ENCODE data around the gene MARK3.
A peak's percentile ranks its signal among the peaks of the same experiment; 100 is the strongest.

MARK3 gene

GRCh38 chr14:103476065-103476464 lies 90.8 kb downstream of the MARK3 start:
- DNase-seq (ENCODE audit: low read depth in 1 of 2, low spot score in 1 of 2): no peak
- TF ChIP-seq POLR2AphosphoS5 (IDR thresholded peaks at IDR 0.05; ENCODE audit: low read depth): no peak
- no peak for TF ChIP-seq SPI1 (IDR thresholded peaks at IDR 0.05; ENCODE audit: borderline replicate concordance, low read depth)
- TF ChIP-seq, protein P1, sequence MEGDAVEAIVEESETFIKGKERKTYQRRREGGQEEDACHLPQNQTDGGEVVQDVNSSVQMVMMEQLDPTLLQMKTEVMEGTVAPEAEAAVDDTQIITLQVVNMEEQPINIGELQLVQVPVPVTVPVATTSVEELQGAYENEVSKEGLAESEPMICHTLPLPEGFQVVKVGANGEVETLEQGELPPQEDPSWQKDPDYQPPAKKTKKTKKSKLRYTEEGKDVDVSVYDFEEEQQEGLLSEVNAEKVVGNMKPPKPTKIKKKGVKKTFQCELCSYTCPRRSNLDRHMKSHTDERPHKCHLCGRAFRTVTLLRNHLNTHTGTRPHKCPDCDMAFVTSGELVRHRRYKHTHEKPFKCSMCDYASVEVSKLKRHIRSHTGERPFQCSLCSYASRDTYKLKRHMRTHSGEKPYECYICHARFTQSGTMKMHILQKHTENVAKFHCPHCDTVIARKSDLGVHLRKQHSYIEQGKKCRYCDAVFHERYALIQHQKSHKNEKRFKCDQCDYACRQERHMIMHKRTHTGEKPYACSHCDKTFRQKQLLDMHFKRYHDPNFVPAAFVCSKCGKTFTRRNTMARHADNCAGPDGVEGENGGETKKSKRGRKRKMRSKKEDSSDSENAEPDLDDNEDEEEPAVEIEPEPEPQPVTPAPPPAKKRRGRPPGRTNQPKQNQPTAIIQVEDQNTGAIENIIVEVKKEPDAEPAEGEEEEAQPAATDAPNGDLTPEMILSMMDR (IDR thresholded peaks at IDR 0.05; ENCODE audit: insufficient read depth, low read length): no peak
- TF ChIP-seq GABPA (IDR thresholded peaks at IDR 0.05; ENCODE audit: low read depth): no peak
- TF ChIP-seq, protein P2, sequence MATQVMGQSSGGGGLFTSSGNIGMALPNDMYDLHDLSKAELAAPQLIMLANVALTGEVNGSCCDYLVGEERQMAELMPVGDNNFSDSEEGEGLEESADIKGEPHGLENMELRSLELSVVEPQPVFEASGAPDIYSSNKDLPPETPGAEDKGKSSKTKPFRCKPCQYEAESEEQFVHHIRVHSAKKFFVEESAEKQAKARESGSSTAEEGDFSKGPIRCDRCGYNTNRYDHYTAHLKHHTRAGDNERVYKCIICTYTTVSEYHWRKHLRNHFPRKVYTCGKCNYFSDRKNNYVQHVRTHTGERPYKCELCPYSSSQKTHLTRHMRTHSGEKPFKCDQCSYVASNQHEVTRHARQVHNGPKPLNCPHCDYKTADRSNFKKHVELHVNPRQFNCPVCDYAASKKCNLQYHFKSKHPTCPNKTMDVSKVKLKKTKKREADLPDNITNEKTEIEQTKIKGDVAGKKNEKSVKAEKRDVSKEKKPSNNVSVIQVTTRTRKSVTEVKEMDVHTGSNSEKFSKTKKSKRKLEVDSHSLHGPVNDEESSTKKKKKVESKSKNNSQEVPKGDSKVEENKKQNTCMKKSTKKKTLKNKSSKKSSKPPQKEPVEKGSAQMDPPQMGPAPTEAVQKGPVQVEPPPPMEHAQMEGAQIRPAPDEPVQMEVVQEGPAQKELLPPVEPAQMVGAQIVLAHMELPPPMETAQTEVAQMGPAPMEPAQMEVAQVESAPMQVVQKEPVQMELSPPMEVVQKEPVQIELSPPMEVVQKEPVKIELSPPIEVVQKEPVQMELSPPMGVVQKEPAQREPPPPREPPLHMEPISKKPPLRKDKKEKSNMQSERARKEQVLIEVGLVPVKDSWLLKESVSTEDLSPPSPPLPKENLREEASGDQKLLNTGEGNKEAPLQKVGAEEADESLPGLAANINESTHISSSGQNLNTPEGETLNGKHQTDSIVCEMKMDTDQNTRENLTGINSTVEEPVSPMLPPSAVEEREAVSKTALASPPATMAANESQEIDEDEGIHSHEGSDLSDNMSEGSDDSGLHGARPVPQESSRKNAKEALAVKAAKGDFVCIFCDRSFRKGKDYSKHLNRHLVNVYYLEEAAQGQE (IDR thresholded peaks at IDR 0.05; ENCODE audit: insufficient replicate concordance, low read depth): no peak
- Histone ChIP-seq H3K27ac (replicated peaks) (no peak overlapping the region), H3K4me3 (replicated peaks; ENCODE audit: insufficient read depth, low read length) (no peak overlapping the region), H3K27me3 (ENCODE audit: insufficient read depth, poor library complexity, severe bottlenecking) (no peaks in the 10 kb centered on the region)

GRCh38 chr14:103476631-103477030 lies 91.4 kb downstream of the MARK3 start:
- DNase-seq (ENCODE audit: low read depth in 1 of 2, low spot score in 1 of 2): no peak
- Histone ChIP-seq H3K27ac (replicated peaks) (no peak overlapping the region), H3K4me3 (replicated peaks; ENCODE audit: insufficient read depth, low read length) (no peak overlapping the region), H3K27me3 (ENCODE audit: insufficient read depth, poor library complexity, severe bottlenecking) (no peaks in the 10 kb centered on the region)
- TF ChIP-seq, protein P1 (IDR thresholded peaks at IDR 0.05; ENCODE audit: insufficient read depth, low read length): no peak
- TF ChIP-seq SPI1 (IDR thresholded peaks at IDR 0.05; ENCODE audit: borderline replicate concordance, low read depth) (no peak), GABPA (IDR thresholded peaks at IDR 0.05; ENCODE audit: low read depth) (no peak), POLR2AphosphoS5 (IDR thresholded peaks at IDR 0.05; ENCODE audit: low read depth) (no peak)
- TF ChIP-seq, protein P2 (IDR thresholded peaks at IDR 0.05; ENCODE audit: insufficient replicate concordance, low read depth): no peak

DNA sequence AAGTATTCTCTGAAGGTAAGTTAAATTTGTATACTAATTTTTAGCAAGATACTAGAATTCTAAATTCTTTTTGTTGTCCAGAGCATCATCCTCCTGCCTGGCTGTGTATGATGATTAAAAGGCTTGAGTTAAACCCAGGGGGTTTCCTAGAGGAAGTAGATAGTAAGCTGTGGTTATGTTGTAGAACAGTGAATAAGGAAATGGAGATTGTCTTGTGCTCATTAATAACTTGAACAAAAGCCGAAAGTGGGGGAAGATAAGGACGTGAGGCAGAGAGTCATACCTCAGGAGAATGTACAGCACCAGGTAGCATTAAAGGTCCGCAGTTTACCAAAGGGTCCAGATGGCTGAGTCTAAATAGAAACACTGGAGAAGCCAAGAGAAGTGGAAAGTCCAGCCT lies 95.4 kb downstream of the MARK3 start:
- Histone ChIP-seq H3K27me3 (ENCODE audit: insufficient read depth, poor library complexity, severe bottlenecking) (no peaks in the 10 kb centered on the region), H3K4me3 (replicated peaks; ENCODE audit: insufficient read depth, low read length) (no peak overlapping the region), H3K27ac (replicated peaks) (no peak overlapping the region)
- no peak for DNase-seq (ENCODE audit: low read depth in 1 of 2, low spot score in 1 of 2)
- TF ChIP-seq SPI1 (IDR thresholded peaks at IDR 0.05; ENCODE audit: borderline replicate concordance, low read depth): peak; percentile 46; the same call in 1 of the 2 replicates
- no peak for TF ChIP-seq POLR2AphosphoS5 (IDR thresholded peaks at IDR 0.05; ENCODE audit: low read depth)

DNA sequence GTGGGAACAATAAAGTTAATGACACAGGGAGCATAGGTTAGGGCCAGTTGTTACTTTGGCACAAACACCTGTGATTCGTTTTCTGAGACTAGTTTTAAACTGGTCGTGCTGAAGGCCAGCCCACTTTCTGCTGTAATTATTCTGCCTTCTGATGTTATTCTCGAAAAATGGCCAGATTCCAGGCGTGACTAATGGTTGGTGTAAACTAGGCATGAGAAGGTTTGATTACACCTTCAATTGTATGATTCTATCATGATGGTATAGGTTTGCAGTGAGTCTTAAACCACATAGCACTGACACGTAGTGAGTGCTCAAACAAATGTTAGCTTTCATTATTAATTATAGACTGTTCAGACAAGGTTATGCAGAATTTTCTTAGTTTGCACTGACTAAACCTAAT lies 98.4 kb downstream of the MARK3 start:
- no peak for DNase-seq (ENCODE audit: low read depth in 1 of 2, low spot score in 1 of 2)
- no peaks in the 10 kb centered on the region for H3K27me3 ChIP-seq (ENCODE audit: insufficient read depth, poor library complexity, severe bottlenecking)
- H3K4me3 ChIP-seq (replicated peaks; ENCODE audit: insufficient read depth, low read length): no peak overlapping the region
- no peak for TF ChIP-seq SPI1 (IDR thresholded peaks at IDR 0.05; ENCODE audit: borderline replicate concordance, low read depth)
- TF ChIP-seq POLR2AphosphoS5 (IDR thresholded peaks at IDR 0.05; ENCODE audit: low read depth): no peak
- TF ChIP-seq GABPA (IDR thresholded peaks at IDR 0.05; ENCODE audit: low read depth): no peak
- TF ChIP-seq, protein P2 (IDR thresholded peaks at IDR 0.05; ENCODE audit: insufficient replicate concordance, low read depth): no peak
- TF ChIP-seq, protein P1 (IDR thresholded peaks at IDR 0.05; ENCODE audit: insufficient read depth, low read length): no peak
- no peak overlapping the region for H3K27ac ChIP-seq (replicated peaks)

Measured in HL-60 (cell line).